T47D (cell line): Measurements from ENCODE around the gene HLA-A.
"Not testable (repeated sequence)": the region's sequence is repeated elsewhere in the genome, so short reads cannot be mapped to it uniquely, and the experiment has no call there.

Experiments
- DNase-seq, 2 experiments: peaks; one replicate each; pipeline versions ENCODE4 v3.0.0 to v3.0.0-alpha.2; 2011 to 2012; ENCODE audit warnings: low read depth in 1 of 2, low spot score in 1 of 2
- JUND ChIP-seq: IDR thresholded peaks from 2 replicates; pipeline ENCODE4 v1.6.1; 2012; ENCODE audit warnings: low read depth
- in situ Hi-C: cut with HindIII; loops from 2 replicates; pipeline ENCODE4 v1.10.0; 2016; ENCODE audit warnings: low sequenced_read_pairs, low pct_unique_long_range_greater_than_20kb

The HLA-A gene

GRCh38 chr6:29958046-29958445, 15.7 kb downstream of the HLA-A start:
- no peak for DNase-seq
- no peak for TF ChIP-seq JUND
- in situ Hi-C loops: no loop called here

- DNase-seq: no peak
- TF ChIP-seq JUND: no peak
- in situ Hi-C loops: no loop called here
Measured at GRCh38 chr6:29958921-29959320, 16.6 kb downstream of the HLA-A start.

GRCh38 chr6:29959467-29959866, 17.1 kb downstream of the HLA-A start:
- no peak for TF ChIP-seq JUND
- in situ Hi-C loops: no loop called here

GRCh38 chr6:29961966-29962365, 19.6 kb downstream of the HLA-A start:
- no peak for TF ChIP-seq JUND
- no peak for DNase-seq
- in situ Hi-C loops: no loop called here

More at GRCh38 chr6:29959467-29959866, 17.1 kb downstream of the HLA-A start:
- no peak for DNase-seq

- in situ Hi-C loops, DNase-seq: not testable (repeated sequence)
Measured at GRCh38 chr6:29963697-29964096, 21.4 kb downstream of the HLA-A start.

GRCh38 chr6:29964518-29964886, 22.2 kb downstream of the HLA-A start:
- in situ Hi-C loops: no loop called here
- no peak for DNase-seq

GRCh38 chr6:29964887-29965562, 22.7 kb downstream of the HLA-A start:
- TF ChIP-seq JUND: no peak
- peak in 1 of 2 experiments; percentile 12 for DNase-seq
- in situ Hi-C loops: no loop called here

More at GRCh38 chr6:29964518-29964886, 22.2 kb downstream of the HLA-A start:
- no peak for TF ChIP-seq JUND

GRCh38 chr6:29965563-29965872, 23.2 kb downstream of the HLA-A start:
- TF ChIP-seq JUND: no peak
- in situ Hi-C loops: no loop called here
- DNase-seq: no peak

- in situ Hi-C loops: no loop called here
- DNase-seq: peak in 1 of 2 experiments; percentile 35
- no peak for TF ChIP-seq JUND
Measured at GRCh38 chr6:29965873-29966601, 23.7 kb downstream of the HLA-A start.

GRCh38 chr6:29967379-29968010, 25.2 kb downstream of the HLA-A start:
- TF ChIP-seq JUND: no peak
- in situ Hi-C loops: no loop called here
- peak; percentile 26 to 37 for DNase-seq

- no peak for TF ChIP-seq JUND
- in situ Hi-C loops: no loop called here
- peak in 1 of 2 experiments; percentile 28 for DNase-seq
Measured at GRCh38 chr6:29968130-29968529, 25.8 kb downstream of the HLA-A start.

- TF ChIP-seq JUND: no peak
- no peak for DNase-seq
- in situ Hi-C loops: no loop called here
Measured at GRCh38 chr6:29968905-29969304, 26.6 kb downstream of the HLA-A start.

- no peak for TF ChIP-seq JUND
- DNase-seq: no peak
- in situ Hi-C loops: no loop called here
Measured at GRCh38 chr6:29970711-29971110, 28.4 kb downstream of the HLA-A start.
